Smooth muscle cell of trachea (primary cell): ENCODE measurements around the gene PTGDR2. TPM values are rescaled to one million over a fixed set of nuclear protein-coding genes. Genes with fewer than 3 reads are reported as not detected.

Experiments used
- total RNA-seq: library from RNA; depleted of rRNA; stranded (reverse); fragments of >200 nt; gene quantifications from 2 replicates; pipeline ENCODE4 v1.2.1, GENCODE V29; 2014

Gene PTGDR2
- 0.44 and 2.2 TPM in 2 replicates for total RNA-seq

GRCh38 chr11:60855726-60856633 lies at the start of gene PTGDR2:
Gene PTGDR2 (minus strand): TSS chr11:60855950. CDS start chr11:60853722, 2,228 bp downstream.

GRCh38 chr11:60866911-60867870 lies 11.4 kb upstream of the PTGDR2 start, which contains the start of gene ZP1:
Gene ZP1 (plus strand): TSS chr11:60867542. CDS start chr11:60867562, 20 bp downstream.

GRCh38 chr11:60841797-60842667 lies 13.7 kb downstream of the PTGDR2 start, which contains the start of gene CCDC86:
Gene CCDC86 (plus strand): TSS chr11:60842113. CDS start chr11:60842125, 12 bp downstream.

Other genes with a start within 250 kb of the PTGDR2 start
- gene MS4A8, start 156.3 kb downstream of the PTGDR2 start, total RNA-seq = not detected in 2 replicates
- not detected in 2 replicates for gene MS4A18, start 131.2 kb downstream of the PTGDR2 start, total RNA-seq
- gene MS4A15, start 99.1 kb downstream of the PTGDR2 start, total RNA-seq = not detected in 2 replicates
- not detected in 2 replicates for gene MS4A10, start 70.6 kb downstream of the PTGDR2 start, total RNA-seq
- 9.2 and 15.1 TPM in 2 replicates for gene CCDC86, start 13.8 kb downstream of the PTGDR2 start, total RNA-seq
- gene ZP1, start 11.6 kb upstream of the PTGDR2 start, total RNA-seq = 0.17 TPM in 1 of 2 replicates, not detected in the other
- gene PRPF19, start 50.6 kb upstream of the PTGDR2 start, total RNA-seq = 43.3 and 48.8 TPM in 2 replicates
- 25.3 and 26.0 TPM in 2 replicates for gene TMEM109, start 58.2 kb upstream of the PTGDR2 start, total RNA-seq
- 7.7 and 30.3 TPM in 2 replicates for gene TMEM132A, start 68.5 kb upstream of the PTGDR2 start, total RNA-seq
- 4.8 and 26.3 TPM in 2 replicates for gene SLC15A3, start 96.2 kb upstream of the PTGDR2 start, total RNA-seq
- 0.66 TPM in 1 of 2 replicates, not detected in the other for gene CD6, start 115.7 kb upstream of the PTGDR2 start, total RNA-seq
- gene CD5, start 246.5 kb upstream of the PTGDR2 start, total RNA-seq = not detected in 2 replicates